ENCODE measurements around the gene ZBTB39.

Gene ZBTB39

GRCh38 chr12:56954958-56955355 is 51.4 kb downstream of the ZBTB39 start:
- H3K27me3 ChIP-seq (ENCODE audit: insufficient read depth, poor library complexity, severe bottlenecking), result no peaks in the 10 kb centered on the region
- H3K36me3 ChIP-seq (ENCODE audit: low read depth), result no peaks in the 10 kb centered on the region
- DNase-seq (ENCODE audit: low spot score) (no peak), ATAC-seq (ENCODE audit: low read depth) (no peak)
- peaks cover 22% of the 10 kb centered on the region for H3K4me1 ChIP-seq (ENCODE audit: insufficient read depth, poor library complexity, severe bottlenecking)
- peaks cover 7% of the 10 kb centered on the region for H3K9me3 ChIP-seq (ENCODE audit: severe bottlenecking)
- no peak overlapping the region for H3K27ac ChIP-seq (ENCODE audit: poor library complexity, severe bottlenecking)
- TF ChIP-seq CTCF (IDR thresholded peaks at IDR 0.05; ENCODE audit: poor library complexity, severe bottlenecking), result no peak
- no peak overlapping the region for H3K4me3 ChIP-seq (ENCODE audit: severe bottlenecking)

GRCh38 chr12:56954057-56954957 is 52.0 kb downstream of the ZBTB39 start:
- Histone ChIP-seq H3K27me3 (ENCODE audit: insufficient read depth, poor library complexity, severe bottlenecking) (no peaks in the 10 kb centered on the region), H3K36me3 (ENCODE audit: low read depth) (no peaks in the 10 kb centered on the region), H3K4me1 (ENCODE audit: insufficient read depth, poor library complexity, severe bottlenecking) (peaks cover 22% of the 10 kb centered on the region), H3K27ac (ENCODE audit: poor library complexity, severe bottlenecking) (no peak overlapping the region), H3K9me3 (ENCODE audit: severe bottlenecking) (peaks cover 7% of the 10 kb centered on the region), H3K4me3 (ENCODE audit: severe bottlenecking) (no peak overlapping the region)
- no peak for TF ChIP-seq CTCF (IDR thresholded peaks at IDR 0.05; ENCODE audit: poor library complexity, severe bottlenecking)
- ATAC-seq (ENCODE audit: low read depth), result no peak
- DNase-seq (ENCODE audit: low spot score), result no peak

- DNase-seq (ENCODE audit: low spot score) (no peak), ATAC-seq (ENCODE audit: low read depth) (no peak)
- no peak overlapping the region for H3K27ac ChIP-seq (ENCODE audit: poor library complexity, severe bottlenecking)
- peaks cover 22% of the 10 kb centered on the region for H3K4me1 ChIP-seq (ENCODE audit: insufficient read depth, poor library complexity, severe bottlenecking)
- no peaks in the 10 kb centered on the region for H3K36me3 ChIP-seq (ENCODE audit: low read depth)
- peaks cover 4% of the 10 kb centered on the region for H3K9me3 ChIP-seq (ENCODE audit: severe bottlenecking)
- H3K4me3 ChIP-seq (ENCODE audit: severe bottlenecking), result no peak overlapping the region
- no peaks in the 10 kb centered on the region for H3K27me3 ChIP-seq (ENCODE audit: insufficient read depth, poor library complexity, severe bottlenecking)
- no peak for TF ChIP-seq CTCF (IDR thresholded peaks at IDR 0.05; ENCODE audit: poor library complexity, severe bottlenecking)
Observed at GRCh38 chr12:56953314-56953713, 53.0 kb downstream of the ZBTB39 start.

GRCh38 chr12:56951582-56952339 is 54.6 kb downstream of the ZBTB39 start:
- TF ChIP-seq CTCF (IDR thresholded peaks at IDR 0.05; ENCODE audit: poor library complexity, severe bottlenecking), result no peak
- Histone ChIP-seq H3K36me3 (ENCODE audit: low read depth) (no peaks in the 10 kb centered on the region), H3K9me3 (ENCODE audit: severe bottlenecking) (no peaks in the 10 kb centered on the region), H3K4me1 (ENCODE audit: insufficient read depth, poor library complexity, severe bottlenecking) (peaks cover 12% of the 10 kb centered on the region), H3K27me3 (ENCODE audit: insufficient read depth, poor library complexity, severe bottlenecking) (no peaks in the 10 kb centered on the region), H3K27ac (ENCODE audit: poor library complexity, severe bottlenecking) (no peak overlapping the region), H3K4me3 (ENCODE audit: severe bottlenecking) (no peak overlapping the region)
- DNase-seq (ENCODE audit: low spot score), result no peak
- no peak for ATAC-seq (ENCODE audit: low read depth)
